OCI-LY3 (cell line): ENCODE results near the gene VPS4B.

Experiments used
- CTCF ChIP-seq: fragments of 200-600, 300-600 bp; sonication (generic); IDR thresholded peaks from 2 replicates; pipeline ENCODE4 v1.5.1; 2014; ENCODE audit warnings: antibody characterized with exemption, low read length, low read depth
- EZH2phosphoT487 ChIP-seq: fragments of 200-600 bp; shearing (Covaris generic); IDR thresholded peaks from 2 replicates; pipeline ENCODE4 v1.6.1; 2018; ENCODE audit warnings: antibody characterized with exemption, mixed run types, low read depth

- TF ChIP-seq CTCF: no peak
- TF ChIP-seq EZH2phosphoT487: no peak
Observed at GRCh38 chr18:63382843-63383242, 39.4 kb downstream of the VPS4B start.
